ENCODE data around the gene HS2ST1.

DNA sequence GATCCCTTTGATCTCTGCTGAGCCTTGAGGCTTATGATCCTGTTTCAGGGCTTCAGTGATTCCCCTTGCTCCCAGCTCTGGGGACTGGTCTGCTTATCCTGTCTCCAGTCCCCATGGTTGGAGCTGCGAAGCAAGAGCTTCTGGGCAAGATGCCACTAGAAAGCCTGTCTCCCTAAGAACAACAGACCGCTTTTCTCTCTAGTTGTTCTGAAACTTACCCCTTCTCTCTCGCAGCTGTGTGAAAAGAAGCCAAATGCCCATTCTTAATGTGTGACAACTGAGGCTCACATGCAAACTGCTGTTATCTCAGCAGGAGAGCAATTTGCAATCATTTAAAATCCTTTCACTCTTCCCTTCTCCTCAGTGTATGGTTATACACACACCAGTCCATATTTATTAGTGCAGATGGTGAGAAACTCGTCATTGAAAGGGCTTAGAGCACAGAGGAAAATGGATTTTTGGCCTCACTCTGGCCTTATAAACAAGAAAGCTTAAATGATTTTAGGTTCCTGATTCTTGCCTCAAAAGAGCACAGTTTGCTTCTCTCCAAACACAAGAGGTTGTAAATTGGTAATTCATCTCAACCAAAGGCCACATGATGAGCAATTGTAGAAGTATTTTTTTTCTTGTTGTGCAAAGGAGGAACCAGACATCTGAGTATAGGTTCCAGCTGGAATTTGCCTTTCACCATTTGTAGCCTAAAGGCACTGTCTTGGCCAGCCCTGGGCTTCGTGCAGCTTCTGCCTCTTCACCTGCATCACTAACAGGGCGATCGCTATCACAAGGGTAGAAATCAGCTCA lies 235.0 kb downstream of the HS2ST1 start:
- TF ChIP-seq, protein P1, sequence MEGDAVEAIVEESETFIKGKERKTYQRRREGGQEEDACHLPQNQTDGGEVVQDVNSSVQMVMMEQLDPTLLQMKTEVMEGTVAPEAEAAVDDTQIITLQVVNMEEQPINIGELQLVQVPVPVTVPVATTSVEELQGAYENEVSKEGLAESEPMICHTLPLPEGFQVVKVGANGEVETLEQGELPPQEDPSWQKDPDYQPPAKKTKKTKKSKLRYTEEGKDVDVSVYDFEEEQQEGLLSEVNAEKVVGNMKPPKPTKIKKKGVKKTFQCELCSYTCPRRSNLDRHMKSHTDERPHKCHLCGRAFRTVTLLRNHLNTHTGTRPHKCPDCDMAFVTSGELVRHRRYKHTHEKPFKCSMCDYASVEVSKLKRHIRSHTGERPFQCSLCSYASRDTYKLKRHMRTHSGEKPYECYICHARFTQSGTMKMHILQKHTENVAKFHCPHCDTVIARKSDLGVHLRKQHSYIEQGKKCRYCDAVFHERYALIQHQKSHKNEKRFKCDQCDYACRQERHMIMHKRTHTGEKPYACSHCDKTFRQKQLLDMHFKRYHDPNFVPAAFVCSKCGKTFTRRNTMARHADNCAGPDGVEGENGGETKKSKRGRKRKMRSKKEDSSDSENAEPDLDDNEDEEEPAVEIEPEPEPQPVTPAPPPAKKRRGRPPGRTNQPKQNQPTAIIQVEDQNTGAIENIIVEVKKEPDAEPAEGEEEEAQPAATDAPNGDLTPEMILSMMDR (IDR thresholded peaks at IDR 0.05 in 2 of 3, conservative IDR thresholded peaks at IDR 0.05 in 1 of 3; ENCODE audit: borderline replicate concordance in 1 of 3, insufficient read depth in 1 of 3, low read depth in 2 of 3, low read length in 2 of 3), result no peak
- TF ChIP-seq POLR2AphosphoS5 (IDR thresholded peaks at IDR 0.05; ENCODE audit: low read depth, low read length), result no peak
- TF ChIP-seq JUND (IDR thresholded peaks at IDR 0.05), result no peak
- no peak for TF ChIP-seq POLR2A (IDR thresholded peaks at IDR 0.05; ENCODE audit: borderline replicate concordance, extremely low read depth, insufficient read depth, insufficient read length)
- no peak for TF ChIP-seq RAD21 (IDR thresholded peaks at IDR 0.05; ENCODE audit: low read depth)
- no peak for TF ChIP-seq EZH2 (IDR thresholded peaks at IDR 0.05)
- no peak for TF ChIP-seq TCF7L2 (IDR thresholded peaks at IDR 0.05; ENCODE audit: borderline replicate concordance, extremely low read depth, insufficient read depth, insufficient read length)
- no peak for TF ChIP-seq CEBPB (IDR thresholded peaks at IDR 0.05; ENCODE audit: low read depth)
- no peak for TF ChIP-seq SRF (IDR thresholded peaks at IDR 0.05; ENCODE audit: low read depth)

Data from HCT116 (cell line).